ENCODE data around the gene PPP2R5C. TPM values are rescaled to one million over a fixed set of nuclear protein-coding genes. Genes with fewer than 3 reads are reported as not detected.

Gene PPP2R5C
- total RNA-seq, 1 experiment from 2014 or later = 80.3 TPM

DNA sequence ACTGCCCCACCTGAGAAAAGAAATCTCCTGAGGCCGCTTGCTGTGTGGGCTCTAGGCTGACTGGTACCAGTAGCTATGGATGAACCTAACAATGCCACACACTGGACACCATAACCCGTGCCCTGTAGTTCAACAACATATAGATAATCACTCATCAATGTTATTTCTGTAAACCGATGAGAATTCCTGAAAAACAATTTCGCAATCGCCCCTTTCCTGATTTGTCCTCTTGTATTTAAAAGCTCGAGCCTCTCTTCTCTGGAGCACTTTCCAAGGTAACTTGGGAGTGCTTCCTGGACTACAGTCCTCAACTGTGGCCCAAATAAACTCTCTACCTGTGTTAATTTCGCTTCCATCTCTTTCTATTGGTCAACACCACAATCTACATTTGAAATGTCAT, 26.1 kb upstream of the PPP2R5C start:
- POLR2A ChIA-PET = no interaction called here
- H3K27me3 ChIP-seq (ENCODE audit: control insufficient read depth, insufficient read depth, low read length) = no peaks in the 10 kb centered on the region
- peaks cover 7% of the 10 kb centered on the region for H3K4me1 ChIP-seq (ENCODE audit: control insufficient read depth, insufficient read depth, low read length)
- H3K36me3 ChIP-seq (ENCODE audit: control insufficient read depth, insufficient read depth, low read length) = no peaks in the 10 kb centered on the region
- no peaks in the 10 kb centered on the region for H3K9me3 ChIP-seq (ENCODE audit: control insufficient read depth, insufficient read depth, low read depth, low read length)
- no TSS peak for BruUV-seq (replicated peaks)
- DNase-seq (ENCODE audit: low read depth, low spot score) (no peak), ATAC-seq (no peak)
- CTCF ChIA-PET = no interaction called here
- no peak overlapping the region for H3K27ac ChIP-seq (ENCODE audit: low read length)
- intact Hi-C loops (cut with micrococcal nuclease; ENCODE audit: unreplicated experiment) (no loop called here), in situ Hi-C loops (cut with HindIII; ENCODE audit: low pct_unique_long_range_greater_than_20kb, low sequenced_read_pairs) (no loop called here)
- H3K4me3 ChIP-seq (ENCODE audit: low read depth in 2 of 2, low read length in 2 of 2) = no peak overlapping the region
- TF ChIP-seq POLR2AphosphoS5 (IDR thresholded peaks at IDR 0.05; ENCODE audit: low read depth, low read length) = no peak

DNA sequence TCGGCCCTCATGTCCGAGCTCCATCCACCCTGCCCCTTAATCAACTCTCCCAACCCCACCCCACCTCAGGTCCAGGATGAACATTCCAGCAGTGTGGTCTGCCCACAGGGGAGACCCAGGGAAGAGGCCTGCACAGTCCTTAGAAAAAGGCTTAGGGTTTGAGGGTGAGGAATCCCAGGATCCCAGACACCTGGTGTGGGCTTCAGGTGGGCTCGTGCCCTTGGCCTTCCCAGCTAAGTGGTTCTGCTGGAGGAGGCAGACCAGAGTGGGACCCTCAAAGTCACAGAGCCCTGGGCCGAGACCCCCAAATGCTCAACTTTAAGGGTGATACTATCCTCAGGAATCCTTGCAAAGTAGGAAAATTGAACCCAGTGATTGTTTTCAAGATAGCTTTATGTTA, 25.4 kb upstream of the PPP2R5C start:
- in situ Hi-C loops (cut with HindIII; ENCODE audit: low pct_unique_long_range_greater_than_20kb, low sequenced_read_pairs) = no loop called here
- no peak overlapping the region for H3K4me3 ChIP-seq (ENCODE audit: low read depth in 2 of 2, low read length in 2 of 2)
- TF ChIP-seq POLR2AphosphoS5 (IDR thresholded peaks at IDR 0.05; ENCODE audit: low read depth, low read length) = no peak
- TF ChIP-seq, protein P1, sequence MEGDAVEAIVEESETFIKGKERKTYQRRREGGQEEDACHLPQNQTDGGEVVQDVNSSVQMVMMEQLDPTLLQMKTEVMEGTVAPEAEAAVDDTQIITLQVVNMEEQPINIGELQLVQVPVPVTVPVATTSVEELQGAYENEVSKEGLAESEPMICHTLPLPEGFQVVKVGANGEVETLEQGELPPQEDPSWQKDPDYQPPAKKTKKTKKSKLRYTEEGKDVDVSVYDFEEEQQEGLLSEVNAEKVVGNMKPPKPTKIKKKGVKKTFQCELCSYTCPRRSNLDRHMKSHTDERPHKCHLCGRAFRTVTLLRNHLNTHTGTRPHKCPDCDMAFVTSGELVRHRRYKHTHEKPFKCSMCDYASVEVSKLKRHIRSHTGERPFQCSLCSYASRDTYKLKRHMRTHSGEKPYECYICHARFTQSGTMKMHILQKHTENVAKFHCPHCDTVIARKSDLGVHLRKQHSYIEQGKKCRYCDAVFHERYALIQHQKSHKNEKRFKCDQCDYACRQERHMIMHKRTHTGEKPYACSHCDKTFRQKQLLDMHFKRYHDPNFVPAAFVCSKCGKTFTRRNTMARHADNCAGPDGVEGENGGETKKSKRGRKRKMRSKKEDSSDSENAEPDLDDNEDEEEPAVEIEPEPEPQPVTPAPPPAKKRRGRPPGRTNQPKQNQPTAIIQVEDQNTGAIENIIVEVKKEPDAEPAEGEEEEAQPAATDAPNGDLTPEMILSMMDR (IDR thresholded peaks at IDR 0.05) = no peak
- TF ChIP-seq SIN3A (IDR thresholded peaks at IDR 0.05; ENCODE audit: borderline replicate concordance, insufficient read depth, low read depth, low read length) = no peak
- intact Hi-C loops (cut with micrococcal nuclease; ENCODE audit: unreplicated experiment) = no loop called here
- ATAC-seq (no peak), DNase-seq (ENCODE audit: low read depth, low spot score) (no peak)
- no peak overlapping the region for H3K27ac ChIP-seq (ENCODE audit: low read length)
- ChIA-PET CTCF (no interaction called here), POLR2A (no interaction called here)
- no peaks in the 10 kb centered on the region for H3K9me3 ChIP-seq (ENCODE audit: control insufficient read depth, insufficient read depth, low read depth, low read length)
- no peaks in the 10 kb centered on the region for H3K27me3 ChIP-seq (ENCODE audit: control insufficient read depth, insufficient read depth, low read length)
- no peaks in the 10 kb centered on the region for H3K36me3 ChIP-seq (ENCODE audit: control insufficient read depth, insufficient read depth, low read length)
- no TSS peak for BruUV-seq (replicated peaks)
- H3K4me1 ChIP-seq (ENCODE audit: control insufficient read depth, insufficient read depth, low read length) = peaks cover 5% of the 10 kb centered on the region

DNA sequence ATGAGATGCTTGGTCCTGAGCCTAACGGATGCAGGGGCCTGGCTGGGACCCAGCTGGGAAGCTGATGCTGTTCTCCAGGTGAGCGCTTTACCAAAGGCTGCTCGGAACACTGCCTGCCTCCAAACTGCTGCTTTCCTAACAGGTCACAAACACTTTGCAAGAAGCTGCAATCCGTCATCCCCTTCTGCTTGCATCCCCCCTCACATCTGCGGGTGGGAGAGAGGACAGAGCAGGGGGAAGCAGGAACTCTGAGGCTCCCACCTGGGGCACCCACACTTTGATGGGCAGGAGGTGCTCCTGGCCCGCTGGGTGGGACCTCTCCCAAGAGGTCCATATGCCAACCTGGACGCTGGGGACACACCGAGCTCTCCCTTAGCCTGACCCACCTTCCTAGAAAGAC, 24.9 kb upstream of the PPP2R5C start:
- no peak overlapping the region for H3K4me3 ChIP-seq (ENCODE audit: low read depth in 2 of 2, low read length in 2 of 2)
- ATAC-seq (no peak), DNase-seq (ENCODE audit: low read depth, low spot score) (no peak)
- POLR2A ChIA-PET = no interaction called here
- BruUV-seq (replicated peaks) = no TSS peak
- no peaks in the 10 kb centered on the region for H3K9me3 ChIP-seq (ENCODE audit: control insufficient read depth, insufficient read depth, low read depth, low read length)
- CTCF ChIA-PET = no interaction called here
- H3K27me3 ChIP-seq (ENCODE audit: control insufficient read depth, insufficient read depth, low read length) = no peaks in the 10 kb centered on the region
- H3K4me1 ChIP-seq (ENCODE audit: control insufficient read depth, insufficient read depth, low read length) = no peaks in the 10 kb centered on the region; the same call in none of the 2 replicates
- TF ChIP-seq SIN3A (IDR thresholded peaks at IDR 0.05; ENCODE audit: borderline replicate concordance, insufficient read depth, low read depth, low read length) (no peak), TCF7L2 (IDR thresholded peaks at IDR 0.05; ENCODE audit: low read depth, low read length) (no peak), POLR2AphosphoS5 (IDR thresholded peaks at IDR 0.05; ENCODE audit: low read depth, low read length) (no peak)
- TF ChIP-seq, protein P2, sequence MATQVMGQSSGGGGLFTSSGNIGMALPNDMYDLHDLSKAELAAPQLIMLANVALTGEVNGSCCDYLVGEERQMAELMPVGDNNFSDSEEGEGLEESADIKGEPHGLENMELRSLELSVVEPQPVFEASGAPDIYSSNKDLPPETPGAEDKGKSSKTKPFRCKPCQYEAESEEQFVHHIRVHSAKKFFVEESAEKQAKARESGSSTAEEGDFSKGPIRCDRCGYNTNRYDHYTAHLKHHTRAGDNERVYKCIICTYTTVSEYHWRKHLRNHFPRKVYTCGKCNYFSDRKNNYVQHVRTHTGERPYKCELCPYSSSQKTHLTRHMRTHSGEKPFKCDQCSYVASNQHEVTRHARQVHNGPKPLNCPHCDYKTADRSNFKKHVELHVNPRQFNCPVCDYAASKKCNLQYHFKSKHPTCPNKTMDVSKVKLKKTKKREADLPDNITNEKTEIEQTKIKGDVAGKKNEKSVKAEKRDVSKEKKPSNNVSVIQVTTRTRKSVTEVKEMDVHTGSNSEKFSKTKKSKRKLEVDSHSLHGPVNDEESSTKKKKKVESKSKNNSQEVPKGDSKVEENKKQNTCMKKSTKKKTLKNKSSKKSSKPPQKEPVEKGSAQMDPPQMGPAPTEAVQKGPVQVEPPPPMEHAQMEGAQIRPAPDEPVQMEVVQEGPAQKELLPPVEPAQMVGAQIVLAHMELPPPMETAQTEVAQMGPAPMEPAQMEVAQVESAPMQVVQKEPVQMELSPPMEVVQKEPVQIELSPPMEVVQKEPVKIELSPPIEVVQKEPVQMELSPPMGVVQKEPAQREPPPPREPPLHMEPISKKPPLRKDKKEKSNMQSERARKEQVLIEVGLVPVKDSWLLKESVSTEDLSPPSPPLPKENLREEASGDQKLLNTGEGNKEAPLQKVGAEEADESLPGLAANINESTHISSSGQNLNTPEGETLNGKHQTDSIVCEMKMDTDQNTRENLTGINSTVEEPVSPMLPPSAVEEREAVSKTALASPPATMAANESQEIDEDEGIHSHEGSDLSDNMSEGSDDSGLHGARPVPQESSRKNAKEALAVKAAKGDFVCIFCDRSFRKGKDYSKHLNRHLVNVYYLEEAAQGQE (IDR thresholded peaks at IDR 0.05; ENCODE audit: insufficient read depth in 1 of 2, low read depth in 2 of 2, low read length in 1 of 2) = no peak
- TF ChIP-seq, protein P1 (IDR thresholded peaks at IDR 0.05) = no peak
- no peaks in the 10 kb centered on the region for H3K36me3 ChIP-seq (ENCODE audit: control insufficient read depth, insufficient read depth, low read length)
- in situ Hi-C loops (cut with HindIII; ENCODE audit: low pct_unique_long_range_greater_than_20kb, low sequenced_read_pairs) (no loop called here), intact Hi-C loops (cut with micrococcal nuclease; ENCODE audit: unreplicated experiment) (no loop called here)
- no peak overlapping the region for H3K27ac ChIP-seq (ENCODE audit: low read length)
